Smooth muscle cell of the pulmonary artery (primary cell): ENCODE data around the gene PRR30. TPM values are rescaled to one million over a fixed set of nuclear protein-coding genes. Genes with fewer than 3 reads are reported as not detected.

Source experiments
- total RNA-seq: library from RNA; depleted of rRNA; stranded (reverse); fragments of >200 nt; gene quantifications from 2 replicates; pipeline ENCODE4 v1.2.3, GENCODE V29; 2014

Gene PRR30
- not detected in 2 replicates for total RNA-seq

GRCh38 chr2:27139310-27139709 lies at the start of gene PRR30:
Gene PRR30 (minus strand): TSS chr2:27139410. CDS start chr2:27138329, 1,081 bp downstream.

GRCh38 chr2:27148801-27149439 lies 9.7 kb upstream of the PRR30 start, which contains the start of gene TCF23:
Gene TCF23 (plus strand): TSS chr2:27149004. CDS start chr2:27149134, 130 bp downstream.

GRCh38 chr2:27133905-27134780 lies 5.1 kb downstream of the PRR30 start, which contains the start of gene PREB:
Gene PREB (minus strand): TSS chr2:27134636. CDS start chr2:27134421, 215 bp downstream.

GRCh38 chr2:27123302-27124150 lies 15.7 kb downstream of the PRR30 start, which contains the start of gene ABHD1:
Gene ABHD1 (plus strand): TSS chr2:27123815. CDS start chr2:27123949, 134 bp downstream.

GRCh38 chr2:27118525-27119329 lies 20.5 kb downstream of the PRR30 start, which contains the start of gene CGREF1:
Gene CGREF1 (minus strand): TSS chr2:27119128. CDS start chr2:27104366, 14,762 bp downstream.

Other genes starting within 250 kb of the PRR30 start
- 7.6 and 11.7 TPM in 2 replicates for gene MAPRE3, start 168.8 kb downstream of the PRR30 start, total RNA-seq
- 45.8 and 49.5 TPM in 2 replicates for gene TMEM214, start 106.4 kb downstream of the PRR30 start, total RNA-seq
- gene AGBL5, start 87.7 kb downstream of the PRR30 start, total RNA-seq = 17.8 and 23.9 TPM in 2 replicates
- gene OST4, start 67.8 kb downstream of the PRR30 start, total RNA-seq = 378 and 636 TPM in 2 replicates
- gene EMILIN1, start 60.8 kb downstream of the PRR30 start, total RNA-seq = 283 and 480 TPM in 2 replicates
- 0.98 and 0.99 TPM in 2 replicates for gene KHK, start 52.6 kb downstream of the PRR30 start, total RNA-seq
- gene CGREF1, start 20.3 kb downstream of the PRR30 start, total RNA-seq = 30.5 and 40.8 TPM in 2 replicates
- gene ABHD1, start 15.6 kb downstream of the PRR30 start, total RNA-seq = 0.13 and 0.20 TPM in 2 replicates
- 43.3 and 48.8 TPM in 2 replicates for gene PREB, start 4.8 kb downstream of the PRR30 start, total RNA-seq
- not detected in 2 replicates for gene TCF23, start 9.6 kb upstream of the PRR30 start, total RNA-seq
- 155 and 179 TPM in 2 replicates for gene ATRAID, start 72.6 kb upstream of the PRR30 start, total RNA-seq
- 17.2 and 25.6 TPM in 2 replicates for gene SLC5A6, start 72.9 kb upstream of the PRR30 start, total RNA-seq
- gene CAD, start 78.0 kb upstream of the PRR30 start, total RNA-seq = 37.3 and 75.5 TPM in 2 replicates
- 0.03 and 0.26 TPM in 2 replicates for gene SLC30A3, start 123.6 kb upstream of the PRR30 start, total RNA-seq
- gene DNAJC5G, start 136.0 kb upstream of the PRR30 start, total RNA-seq = not detected in 2 replicates
- gene TRIM54, start 143.0 kb upstream of the PRR30 start, total RNA-seq = 0.10 TPM in 1 of 2 replicates, not detected in the other
- gene UCN, start 169.0 kb upstream of the PRR30 start, total RNA-seq = 0.85 and 1.2 TPM in 2 replicates
- gene MPV17, start 183.7 kb upstream of the PRR30 start, total RNA-seq = 71.7 and 83.5 TPM in 2 replicates
- 24.6 and 31.1 TPM in 2 replicates for gene GTF3C2, start 217.4 kb upstream of the PRR30 start, total RNA-seq
- 25.2 and 27.7 TPM in 2 replicates for gene EIF2B4, start 230.9 kb upstream of the PRR30 start, total RNA-seq
- 111 and 145 TPM in 2 replicates for gene SNX17, start 231.2 kb upstream of the PRR30 start, total RNA-seq
- 8.9 and 10.6 TPM in 2 replicates for gene ZNF513, start 241.3 kb upstream of the PRR30 start, total RNA-seq